Cerebellar nuclear complex (tissue), 1 donor: Measurements from ENCODE around the gene RIMBP2.
"Not testable (repeated sequence)": the region's sequence is repeated elsewhere in the genome, so short reads cannot be mapped to it uniquely, and the experiment has no call there.

Experiments
- DNase-seq, 2 experiments: peaks; one replicate each; lab custom pipeline; 2025; lab: John Stamatoyannopoulos, UW

RIMBP2 gene

GRCh38 chr12:130715998-130716968 lies at the start of gene RIMBP2:
Gene RIMBP2, minus strand, starts transcription at chr12:130716299. Its CDS starts 237,286 bp downstream, at chr12:130479013.
- no peak for DNase-seq

GRCh38 chr12:130765186-130765659 lies 49.1 kb upstream of the RIMBP2 start:
- no peak for DNase-seq

- DNase-seq: no peak
Observed at GRCh38 chr12:130764475-130765185, 48.5 kb upstream of the RIMBP2 start.

- no peak for DNase-seq
Observed at GRCh38 chr12:130764073-130764472, 48.0 kb upstream of the RIMBP2 start.

- no peak for DNase-seq
Observed at GRCh38 chr12:130762319-130762675, 46.2 kb upstream of the RIMBP2 start.

- DNase-seq: no peak
Observed at GRCh38 chr12:130761537-130762318, 45.6 kb upstream of the RIMBP2 start.

GRCh38 chr12:130754234-130754901 lies 38.3 kb upstream of the RIMBP2 start:
- no peak for DNase-seq

GRCh38 chr12:130752692-130753230 lies 36.7 kb upstream of the RIMBP2 start:
- no peak for DNase-seq

GRCh38 chr12:130752037-130752436 lies 35.9 kb upstream of the RIMBP2 start:
- DNase-seq: not testable (repeated sequence)

- no peak for DNase-seq
Observed at GRCh38 chr12:130748786-130749185, 32.7 kb upstream of the RIMBP2 start.

- no peak for DNase-seq
Observed at GRCh38 chr12:130747867-130748740, 32.0 kb upstream of the RIMBP2 start.

- no peak for DNase-seq
Observed at GRCh38 chr12:130746546-130746945, 30.4 kb upstream of the RIMBP2 start.

GRCh38 chr12:130745921-130746320 lies 29.8 kb upstream of the RIMBP2 start:
- DNase-seq: no peak

GRCh38 chr12:130744274-130744673 lies 28.2 kb upstream of the RIMBP2 start:
- no peak for DNase-seq

- DNase-seq: no peak
Observed at GRCh38 chr12:130743606-130744005, 27.5 kb upstream of the RIMBP2 start.

- no peak for DNase-seq
Observed at GRCh38 chr12:130743176-130743575, 27.1 kb upstream of the RIMBP2 start.

GRCh38 chr12:130742716-130743115 lies 26.6 kb upstream of the RIMBP2 start:
- no peak for DNase-seq

- DNase-seq: no peak
Observed at GRCh38 chr12:130742112-130742511, 26.0 kb upstream of the RIMBP2 start.

GRCh38 chr12:130739571-130739970 lies 23.5 kb upstream of the RIMBP2 start:
- no peak for DNase-seq

GRCh38 chr12:130738403-130738802 lies 22.3 kb upstream of the RIMBP2 start:
- not testable (repeated sequence) for DNase-seq
